Limb (tissue), 2 donors: ENCODE measurements around the gene EIF4E2.
"Not testable (repeated sequence)": the region's sequence is repeated elsewhere in the genome, so short reads cannot be mapped to it uniquely, and the experiment has no call there.

Source experiments
- DNase-seq, 2 donors: peaks; one replicate each; pipeline ENCODE4 v3.0.0-alpha.2; 2016; ENCODE audit errors: extremely low spot score in 2 of 2

EIF4E2 gene

GRCh38 chr2:232563580-232563979 is 13.1 kb downstream of the EIF4E2 start:
- no peak for DNase-seq

GRCh38 chr2:232567721-232568120 is 17.2 kb downstream of the EIF4E2 start:
- no peak for DNase-seq

GRCh38 chr2:232568161-232568560 is 17.7 kb downstream of the EIF4E2 start:
- DNase-seq, result no peak

GRCh38 chr2:232569541-232569940 is 19.1 kb downstream of the EIF4E2 start:
- no peak for DNase-seq

GRCh38 chr2:232570481-232570880 is 20.0 kb downstream of the EIF4E2 start:
- DNase-seq, result not testable (repeated sequence)

GRCh38 chr2:232571026-232571474 is 20.6 kb downstream of the EIF4E2 start:
- DNase-seq, result no peak

GRCh38 chr2:232573042-232573441 is 22.6 kb downstream of the EIF4E2 start:
- no peak for DNase-seq

- no peak for DNase-seq
Observed at GRCh38 chr2:232573771-232574435, 23.4 kb downstream of the EIF4E2 start.

- DNase-seq, result no peak
Observed at GRCh38 chr2:232574674-232575403, 24.4 kb downstream of the EIF4E2 start.

GRCh38 chr2:232575404-232575746 is 24.9 kb downstream of the EIF4E2 start:
- no peak for DNase-seq

GRCh38 chr2:232576995-232577394 is 26.5 kb downstream of the EIF4E2 start:
- DNase-seq, result no peak

- DNase-seq, result no peak
Observed at GRCh38 chr2:232577841-232578240, 27.4 kb downstream of the EIF4E2 start.

- DNase-seq, result no peak
Observed at GRCh38 chr2:232578626-232579025, 28.1 kb downstream of the EIF4E2 start.

- DNase-seq, result no peak
Observed at GRCh38 chr2:232580648-232580981, 30.1 kb downstream of the EIF4E2 start.

GRCh38 chr2:232581725-232582124 is 31.2 kb downstream of the EIF4E2 start:
- DNase-seq, result no peak

- no peak for DNase-seq
Observed at GRCh38 chr2:232584238-232584637, 33.7 kb downstream of the EIF4E2 start.

GRCh38 chr2:232586943-232587505 is 36.5 kb downstream of the EIF4E2 start:
- DNase-seq, result no peak

GRCh38 chr2:232587512-232587911 is 37.0 kb downstream of the EIF4E2 start:
- DNase-seq, result no peak

GRCh38 chr2:232588031-232588430 is 37.5 kb downstream of the EIF4E2 start:
- DNase-seq, result no peak

- DNase-seq, result peak; percentile 38 to 40
Observed at GRCh38 chr2:232588680-232589585, 38.4 kb downstream of the EIF4E2 start.

- DNase-seq, result no peak
Observed at GRCh38 chr2:232592772-232593395, 42.4 kb downstream of the EIF4E2 start.
